HUES64 (cell line): ENCODE results near the gene RRM1.

Source experiments
- H3K27ac ChIP-seq: 2 replicates; pipeline ENCODE4 v1.7.0; 2013; ENCODE audit warnings: low read depth, low read length, inconsistent platforms
- H3K27me3 ChIP-seq: 2 replicates; pipeline ENCODE4 v1.6.1; 2013; ENCODE audit warnings: mild to moderate bottlenecking, low read length; ENCODE audit not compliant: insufficient read depth
- H3K36me3 ChIP-seq: 2 replicates; pipeline ENCODE4 v1.6.1; 2013; ENCODE audit warnings: mild to moderate bottlenecking, low read length; ENCODE audit not compliant: insufficient read depth
- H3K4me1 ChIP-seq: 2 replicates; pipeline ENCODE4 v1.6.1; 2013; ENCODE audit warnings: mild to moderate bottlenecking, low read length, moderate library complexity; ENCODE audit not compliant: insufficient read depth
- H3K4me3 ChIP-seq: 2 replicates; pipeline ENCODE4 v1.5.1; 2013; ENCODE audit warnings: mild to moderate bottlenecking, low read length, moderate library complexity
- H3K9ac ChIP-seq: 2 replicates; pipeline ENCODE4 v1.6.1; 2013; ENCODE audit warnings: mild to moderate bottlenecking, low read depth, low read length
- H3K9me3 ChIP-seq: 2 replicates; pipeline ENCODE4 v1.6.1; 2013; ENCODE audit warnings: low read depth, low read length; ENCODE audit not compliant: insufficient read depth
- whole genome bisulfite sequencing: fragments of 150-250, 120-280 bp; methylation state at CpG from one replicate; pipeline ENCODE4 v1.1.7; 2013; ENCODE audit warnings: missing lambda C conversion rate; 5-methylcytosine and 5-hydroxymethylcytosine counted together

The RRM1 gene

GRCh38 chr11:4084406-4085125 is 10.0 kb upstream of the RRM1 start:
- Histone ChIP-seq H3K4me3 (no peak overlapping the region), H3K36me3 (no peaks in the 10 kb centered on the region), H3K27ac (no peak overlapping the region), H3K9me3 (no peaks in the 10 kb centered on the region), H3K27me3 (no peaks in the 10 kb centered on the region), H3K9ac (no peak overlapping the region), H3K4me1 (peaks cover 4% of the 10 kb centered on the region; the same call in 1 of the 2 replicates)
- 87% methylated on average over 12 of the region's 12 CpGs for WGBS

DNA sequence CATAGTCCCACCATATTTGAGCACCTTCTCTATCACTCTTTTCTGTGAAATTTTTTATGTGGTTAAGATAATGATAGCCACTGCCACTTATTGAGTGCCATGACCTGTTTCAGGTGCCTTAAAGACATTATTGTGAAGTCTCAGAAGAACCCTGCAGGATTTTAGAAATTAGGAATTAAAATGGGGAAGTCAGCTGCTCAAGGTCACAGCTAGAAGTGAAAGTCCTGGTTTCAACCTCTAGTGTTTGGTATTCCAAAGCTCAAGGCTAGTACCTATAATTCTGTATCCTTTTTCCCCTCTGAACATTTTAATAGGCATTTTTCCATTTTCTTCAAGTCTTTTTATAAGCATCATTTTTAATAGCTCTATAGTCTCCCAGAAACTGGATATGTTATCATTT is 9.0 kb upstream of the RRM1 start:
- Histone ChIP-seq H3K9me3 (no peaks in the 10 kb centered on the region), H3K4me1 (peaks cover 4% of the 10 kb centered on the region; the same call in 1 of the 2 replicates), H3K36me3 (no peaks in the 10 kb centered on the region), H3K27me3 (no peaks in the 10 kb centered on the region), H3K4me3 (no peak overlapping the region), H3K27ac (no peak overlapping the region), H3K9ac (no peak overlapping the region)

GRCh38 chr11:4086575-4087353 is 7.8 kb upstream of the RRM1 start:
- Histone ChIP-seq H3K4me3 (no peak overlapping the region), H3K4me1 (peaks cover 4% of the 10 kb centered on the region; the same call in 1 of the 2 replicates), H3K36me3 (no peaks in the 10 kb centered on the region), H3K27ac (no peak overlapping the region), H3K9me3 (no peaks in the 10 kb centered on the region), H3K9ac (no peak overlapping the region), H3K27me3 (no peaks in the 10 kb centered on the region)
- 91% methylated on average over 8 of the region's 8 CpGs for WGBS

GRCh38 chr11:4087551-4087950 is 7.0 kb upstream of the RRM1 start:
- Histone ChIP-seq H3K4me3 (no peak overlapping the region), H3K9ac (no peak overlapping the region), H3K27ac (no peak overlapping the region), H3K4me1 (peaks cover 4% of the 10 kb centered on the region; the same call in 1 of the 2 replicates), H3K36me3 (no peaks in the 10 kb centered on the region), H3K27me3 (no peaks in the 10 kb centered on the region), H3K9me3 (no peaks in the 10 kb centered on the region)
- 79% methylated on average over 5 of the region's 5 CpGs for WGBS

GRCh38 chr11:4090258-4090657 is 4.3 kb upstream of the RRM1 start:
- H3K9me3 ChIP-seq, result no peaks in the 10 kb centered on the region
- WGBS, result 98% methylated on average over 2 of the region's 2 CpGs
- H3K36me3 ChIP-seq, result no peaks in the 10 kb centered on the region
- no peak overlapping the region for H3K27ac ChIP-seq
- H3K4me3 ChIP-seq, result no peak overlapping the region
- no peaks in the 10 kb centered on the region for H3K27me3 ChIP-seq
- H3K4me1 ChIP-seq, result peaks cover 4% of the 10 kb centered on the region; the same call in 1 of the 2 replicates
- H3K9ac ChIP-seq, result no peak overlapping the region

- no peak overlapping the region for H3K9ac ChIP-seq
- H3K4me1 ChIP-seq, result peaks cover 4% of the 10 kb centered on the region; the same call in 1 of the 2 replicates
- H3K9me3 ChIP-seq, result no peaks in the 10 kb centered on the region
- no peak overlapping the region for H3K27ac ChIP-seq
- H3K36me3 ChIP-seq, result no peaks in the 10 kb centered on the region; the same call in 1 of the 2 replicates
- H3K27me3 ChIP-seq, result no peaks in the 10 kb centered on the region
- H3K4me3 ChIP-seq, result no peak overlapping the region
- 59% methylated on average over 2 of the region's 2 CpGs for WGBS
Observed at GRCh38 chr11:4092026-4092425, 2.6 kb upstream of the RRM1 start.

- no peaks in the 10 kb centered on the region; the same call in 1 of the 2 replicates for H3K36me3 ChIP-seq
- 71% methylated on average over 25 of the region's 25 CpGs for WGBS
- H3K9ac ChIP-seq, result peak overlapping the region; percentile 89
- peak overlapping the region; percentile 88 for H3K4me3 ChIP-seq
- H3K27me3 ChIP-seq, result no peaks in the 10 kb centered on the region
- no peaks in the 10 kb centered on the region for H3K9me3 ChIP-seq
- H3K27ac ChIP-seq, result peak overlapping the region; percentile 87
- H3K4me1 ChIP-seq, result 0 out of 2 replicates have a peak, but pooled peaks cover 8% of the 10 kb centered on the region
Observed at GRCh38 chr11:4093519-4094347, 866 bp upstream of the RRM1 start.

DNA sequence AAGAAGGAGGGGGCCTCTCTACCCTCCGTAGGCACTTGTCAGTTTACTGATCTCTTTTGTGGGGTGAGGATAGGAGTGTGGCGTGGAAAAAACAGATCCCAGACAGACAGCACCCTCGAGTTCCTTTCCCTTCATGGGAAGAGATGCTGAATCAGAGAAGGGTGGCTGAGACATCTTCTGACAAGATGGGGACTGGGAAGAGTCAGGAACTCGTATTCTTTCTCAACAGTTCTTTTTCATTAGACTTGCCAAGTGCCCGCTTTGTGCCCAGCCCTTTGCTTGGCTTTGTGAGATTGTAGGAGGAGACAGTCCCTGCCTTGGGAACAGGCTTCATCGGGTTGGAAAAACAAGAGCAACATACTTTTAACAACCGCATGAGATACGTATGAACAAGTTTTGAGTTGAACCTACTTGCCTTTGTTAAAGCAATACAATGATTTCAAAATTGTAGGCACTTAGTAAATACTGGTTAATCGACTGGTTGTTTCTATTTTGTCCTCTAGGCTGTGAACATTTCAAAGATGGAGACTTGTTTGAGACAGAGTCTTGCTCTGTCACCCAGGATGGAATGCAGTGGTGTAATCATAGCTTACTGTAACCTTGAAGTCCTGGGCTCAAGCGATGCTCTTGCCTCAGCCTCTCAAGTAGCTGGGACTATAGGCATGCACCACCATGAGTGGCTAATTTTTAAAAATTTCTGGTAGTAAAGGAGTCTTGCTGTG is 1.1 kb downstream of the RRM1 start:
- H3K36me3 ChIP-seq, result no peaks in the 10 kb centered on the region; the same call in 1 of the 2 replicates
- H3K27ac ChIP-seq, result peak overlapping the region; percentile 93; the same call in 1 of the 2 replicates

DNA sequence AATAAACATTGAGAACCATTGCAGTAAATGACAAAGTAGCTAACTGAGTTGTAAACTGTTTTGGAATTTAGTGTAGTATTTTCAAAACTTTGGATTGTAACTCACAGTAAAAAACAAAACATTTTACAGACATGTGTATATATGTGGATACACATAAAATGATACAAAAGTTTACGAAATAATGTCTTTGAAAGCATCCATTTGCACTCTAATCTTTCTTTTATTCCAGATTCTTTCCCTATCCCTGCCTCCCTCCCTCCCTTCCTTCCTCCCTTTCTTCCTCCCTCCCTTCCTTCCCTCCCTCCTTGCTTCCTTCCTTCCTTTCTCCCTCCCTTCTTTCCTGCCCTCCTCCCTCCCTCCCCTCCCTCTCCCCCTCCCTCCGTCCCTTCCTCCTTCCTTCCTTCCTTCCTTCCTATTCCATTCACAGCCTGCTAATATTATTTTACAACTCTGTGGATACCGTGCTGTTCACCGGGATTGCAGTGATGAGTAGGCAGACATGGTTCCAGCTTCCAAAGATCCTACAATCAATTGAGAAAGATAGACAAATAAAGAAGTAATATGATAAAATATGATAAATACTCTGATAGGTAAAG is 3.5 kb downstream of the RRM1 start:
- Histone ChIP-seq H3K36me3 (peaks cover 14% of the 10 kb centered on the region), H3K4me1 (0 out of 2 replicates have a peak, but pooled peaks cover 8% of the 10 kb centered on the region), H3K27ac (no peak overlapping the region), H3K9ac (no peak overlapping the region), H3K4me3 (no peak overlapping the region), H3K27me3 (no peaks in the 10 kb centered on the region), H3K9me3 (no peaks in the 10 kb centered on the region)
- WGBS, result 94% methylated on average over 4 of the region's 4 CpGs

More for the DNA sequence above, 1.1 kb downstream of the RRM1 start:
- 0 out of 2 replicates have a peak, but pooled peaks cover 8% of the 10 kb centered on the region for H3K4me1 ChIP-seq
- H3K4me3 ChIP-seq, result peak overlapping the region; percentile 88
- H3K9me3 ChIP-seq, result no peaks in the 10 kb centered on the region
- no peaks in the 10 kb centered on the region for H3K27me3 ChIP-seq
- peak overlapping the region; percentile 92 for H3K9ac ChIP-seq
- 31% methylated on average over 9 of the region's 10 CpGs for WGBS

GRCh38 chr11:4102711-4103110 is 8.1 kb downstream of the RRM1 start:
- H3K27me3 ChIP-seq, result no peaks in the 10 kb centered on the region
- no peak overlapping the region for H3K4me3 ChIP-seq
- no peaks in the 10 kb centered on the region for H3K9me3 ChIP-seq
- peaks cover 51% of the 10 kb centered on the region for H3K36me3 ChIP-seq
- H3K4me1 ChIP-seq, result 0 out of 2 replicates have a peak, but pooled peaks cover 3% of the 10 kb centered on the region
- WGBS, result 98% methylated on average over 3 of the region's 4 CpGs
- H3K9ac ChIP-seq, result no peak overlapping the region
- no peak overlapping the region for H3K27ac ChIP-seq
